Measurements from ENCODE around the gene RYR3. TPM values are rescaled to one million over a fixed set of nuclear protein-coding genes. Genes with fewer than 3 reads are reported as not detected.

RYR3 gene
- total RNA-seq, 1 donor from 2014 or later, result 2.0 TPM

DNA sequence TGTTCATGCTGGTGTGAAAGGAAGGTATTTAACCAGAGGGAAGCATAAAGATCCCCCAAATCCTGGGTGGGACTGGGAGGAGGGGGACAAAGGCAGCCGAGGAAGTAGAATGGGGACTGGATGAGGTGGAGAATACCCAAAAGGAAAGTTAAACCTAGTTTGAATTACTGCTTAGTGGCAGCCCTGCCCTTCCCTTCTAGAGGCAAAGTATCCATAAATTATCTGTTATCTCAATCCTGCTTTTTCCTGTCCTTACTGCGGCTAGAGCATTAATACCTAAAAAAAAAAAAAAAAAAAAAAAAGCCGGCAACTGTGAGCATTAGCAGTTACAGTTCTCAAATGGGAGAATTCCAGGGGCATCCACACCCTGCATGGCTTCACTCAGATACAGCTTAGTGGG, 139.0 kb downstream of the RYR3 start:
- no peak for DNase-seq (ENCODE audit: low spot score)

GRCh38 chr15:33451385-33451784, 140.6 kb downstream of the RYR3 start:
- DNase-seq (ENCODE audit: low spot score), result no peak

- peak; percentile 29 for DNase-seq (ENCODE audit: low spot score)
Observed at GRCh38 chr15:33453761-33454160, 143.0 kb downstream of the RYR3 start.

DNA sequence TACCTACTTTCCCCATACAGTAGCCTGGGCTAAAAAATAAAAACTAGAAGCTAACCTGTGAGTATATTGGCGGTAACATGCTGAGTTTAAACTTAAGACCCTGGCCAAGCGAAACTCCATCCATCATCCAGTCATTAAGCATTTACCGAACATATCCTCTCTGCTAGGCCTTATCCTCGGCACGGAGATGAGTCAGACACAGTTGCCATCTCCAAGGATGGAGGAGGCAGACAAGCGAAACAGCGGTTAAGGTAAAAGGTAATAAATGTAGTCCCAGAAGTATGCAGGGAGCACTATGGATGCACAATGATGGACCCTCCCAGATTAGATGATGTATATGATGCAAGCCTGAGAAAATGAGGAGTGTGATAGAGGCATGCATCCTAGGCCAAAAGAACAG, 143.6 kb downstream of the RYR3 start:
- DNase-seq (ENCODE audit: low spot score), result no peak

GRCh38 chr15:33454996-33455395, 144.2 kb downstream of the RYR3 start:
- no peak for DNase-seq (ENCODE audit: low spot score)

DNA sequence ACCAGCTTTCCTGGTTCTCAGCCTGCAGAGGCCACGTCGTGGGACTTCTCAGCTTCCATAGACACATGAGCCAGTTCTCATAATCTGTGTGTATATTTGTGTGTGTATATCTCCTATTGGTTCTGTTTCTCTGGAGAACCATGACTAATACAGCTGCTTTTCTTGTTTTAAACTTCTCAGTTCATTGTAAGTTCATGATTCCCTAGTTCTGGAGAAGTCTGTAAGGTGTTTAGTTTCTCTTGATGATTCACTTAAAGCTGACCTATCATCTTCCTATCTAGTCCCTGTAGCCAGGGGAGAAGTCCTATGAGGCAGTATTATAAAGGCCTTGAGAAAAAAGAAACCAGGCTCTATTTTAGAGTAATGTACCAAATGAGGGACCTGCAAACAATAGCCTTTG, 147.7 kb downstream of the RYR3 start:
- DNase-seq (ENCODE audit: low spot score), result no peak

- no peak for DNase-seq (ENCODE audit: low spot score)
Observed at GRCh38 chr15:33460166-33460805, 149.5 kb downstream of the RYR3 start.

- no peak for DNase-seq (ENCODE audit: low spot score)
Observed at GRCh38 chr15:33461671-33462070, 150.9 kb downstream of the RYR3 start.

GRCh38 chr15:33467146-33467815, 156.5 kb downstream of the RYR3 start:
- no peak for DNase-seq (ENCODE audit: low spot score)

DNA sequence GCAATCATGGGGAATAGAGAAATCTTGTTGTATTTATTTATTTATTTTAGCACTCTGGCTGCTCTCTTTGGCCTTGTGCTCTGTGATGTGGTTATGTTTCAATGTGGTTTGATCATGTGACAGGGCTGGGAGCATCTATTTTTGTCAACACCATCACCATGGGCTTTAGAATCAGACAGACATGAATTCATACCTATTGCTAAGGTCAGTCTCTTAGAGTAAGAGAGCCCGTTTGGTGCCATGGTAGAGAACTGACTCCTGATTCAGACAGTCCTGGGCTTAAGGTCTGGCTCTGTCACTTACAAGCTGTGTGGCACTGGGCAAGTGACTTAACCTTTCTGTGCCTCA, 157.0 kb downstream of the RYR3 start:
- DNase-seq (ENCODE audit: low spot score), result no peak

GRCh38 chr15:33468740-33469139, 158.0 kb downstream of the RYR3 start:
- DNase-seq (ENCODE audit: low spot score), result no peak

GRCh38 chr15:33473005-33473404, 162.2 kb downstream of the RYR3 start:
- no peak for DNase-seq (ENCODE audit: low spot score)

DNA sequence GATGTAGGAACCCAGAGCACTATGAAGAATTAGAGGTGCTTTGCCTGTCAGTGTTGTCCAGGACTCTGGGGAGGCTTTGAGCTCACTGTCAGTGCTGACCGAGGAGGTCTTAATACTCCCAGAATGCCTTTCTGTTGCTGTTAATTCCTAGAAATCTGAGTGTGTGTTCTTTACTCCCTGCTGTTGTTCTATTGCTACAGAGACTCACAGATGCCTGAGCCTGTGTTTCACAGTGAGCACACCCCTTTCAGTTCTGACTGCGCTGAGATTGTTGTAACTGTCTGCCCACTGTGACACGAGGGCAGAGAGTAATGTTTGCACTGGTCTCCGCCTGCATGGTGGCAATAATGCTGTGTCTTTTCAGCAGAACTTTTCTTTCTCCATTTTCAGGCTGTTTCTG, 162.9 kb downstream of the RYR3 start:
- no peak for DNase-seq (ENCODE audit: low spot score)

- DNase-seq (ENCODE audit: low spot score), result no peak
Observed at GRCh38 chr15:33476076-33476475, 165.3 kb downstream of the RYR3 start.

DNA sequence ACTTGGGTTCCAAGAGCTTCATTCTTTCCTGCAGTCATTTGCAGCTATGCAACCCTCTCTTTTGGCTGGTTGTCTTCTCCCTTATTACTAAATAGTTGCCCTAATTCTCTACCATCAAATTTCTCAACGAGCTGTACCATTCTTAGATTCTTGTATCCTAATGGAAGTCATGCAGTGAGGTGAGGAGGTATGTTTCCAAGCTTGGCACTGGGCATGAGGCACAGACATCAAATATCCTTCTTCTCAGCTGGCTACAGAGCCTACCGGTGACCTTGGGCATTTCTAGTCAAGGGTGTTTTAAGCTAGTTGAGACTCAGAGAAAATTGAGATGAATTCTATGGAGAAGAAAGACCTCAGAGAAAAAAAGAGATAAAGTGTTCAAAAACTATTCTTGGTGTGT, 166.1 kb downstream of the RYR3 start:
- DNase-seq (ENCODE audit: low spot score), result no peak

- no peak for DNase-seq (ENCODE audit: low spot score)
Observed at GRCh38 chr15:33489335-33489734, 178.6 kb downstream of the RYR3 start.

- DNase-seq (ENCODE audit: low spot score), result no peak
Observed at GRCh38 chr15:33490703-33491102, 179.9 kb downstream of the RYR3 start.

DNA sequence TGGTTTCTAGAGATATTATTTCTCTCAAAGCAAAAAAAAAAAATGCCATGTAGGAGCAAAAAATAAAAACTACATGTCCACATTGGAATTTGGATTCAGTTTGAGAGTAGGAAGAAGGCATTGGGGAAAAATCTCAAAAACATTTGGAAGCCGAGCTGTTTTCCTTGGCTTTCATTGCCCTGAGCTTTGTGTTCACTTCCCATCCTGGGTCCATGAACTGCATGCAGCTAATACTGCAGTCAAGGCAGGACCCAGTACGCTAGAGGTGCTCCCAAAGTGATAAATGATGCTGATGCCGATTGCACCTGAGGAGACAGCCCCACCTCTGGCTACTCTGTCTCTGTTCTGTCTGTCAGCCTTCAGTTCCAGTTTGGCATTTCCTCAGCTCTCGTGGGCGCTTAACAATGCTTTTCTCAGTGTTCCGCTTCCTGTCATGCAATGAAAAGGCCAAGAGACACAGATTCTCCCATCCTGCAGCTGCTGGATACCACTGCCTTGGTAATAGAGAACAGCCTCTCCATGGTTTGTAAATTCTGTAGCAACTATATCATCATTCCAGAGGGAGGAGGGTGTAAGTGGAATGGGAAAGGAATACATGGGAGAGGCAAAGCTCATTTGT, 181.8 kb downstream of the RYR3 start:
- DNase-seq (ENCODE audit: low spot score), result no peak

DNA sequence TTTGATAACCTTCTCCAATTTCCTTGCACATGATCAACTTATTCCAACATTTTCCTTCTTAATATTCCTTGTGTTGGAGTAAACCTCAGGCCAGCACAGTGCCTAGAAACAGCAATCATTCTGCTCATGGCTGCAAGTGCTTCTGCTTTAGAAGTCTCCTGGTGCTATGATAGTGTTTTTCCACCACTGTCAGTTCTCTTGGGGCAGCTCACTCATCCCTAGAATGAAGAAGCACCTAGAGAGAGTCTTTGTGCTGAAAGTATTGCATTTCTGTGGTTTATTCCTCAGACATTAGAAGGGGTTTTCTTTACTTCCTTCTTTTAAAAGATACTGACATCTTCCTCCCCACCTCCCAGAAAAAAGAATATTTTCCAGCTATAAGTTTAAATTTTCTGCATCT, 183.5 kb downstream of the RYR3 start:
- DNase-seq (ENCODE audit: low spot score), result no peak

DNA sequence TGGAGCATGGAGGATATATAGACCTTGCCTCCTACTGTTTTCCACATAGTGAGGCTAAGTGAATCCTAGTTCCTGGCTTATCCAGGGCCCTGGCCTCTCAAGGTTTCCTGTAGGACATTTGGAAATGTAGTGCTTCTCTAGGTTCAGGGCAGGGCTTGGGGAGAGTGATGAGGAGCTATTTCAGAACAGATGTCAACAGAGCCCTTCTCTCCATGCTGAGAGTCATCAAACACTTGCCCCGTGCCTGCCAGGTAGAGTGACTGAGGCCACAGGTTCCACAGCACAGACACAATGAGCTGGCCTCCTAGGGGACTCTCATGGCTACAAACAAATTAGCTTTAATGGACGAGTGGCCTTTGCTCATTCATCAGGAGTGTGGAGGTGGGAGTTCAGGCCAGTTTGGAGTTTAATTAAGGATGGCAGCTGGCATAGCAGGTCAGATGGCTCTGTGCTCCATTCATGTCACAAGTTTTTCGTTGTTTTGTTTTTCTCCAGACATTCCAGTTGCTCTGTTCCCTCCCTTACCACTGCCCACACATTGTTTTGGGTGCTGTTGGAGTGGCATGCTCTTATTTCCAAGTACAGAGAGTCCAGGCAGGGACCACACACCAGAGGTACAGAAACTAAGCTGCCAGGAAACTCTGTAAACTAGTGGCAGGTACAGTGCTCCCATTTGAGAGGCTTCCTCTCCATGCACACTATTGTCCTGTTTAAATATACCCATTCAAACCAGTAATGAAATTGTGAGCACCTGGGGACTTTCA, 189.8 kb downstream of the RYR3 start:
- DNase-seq (ENCODE audit: low spot score), result no peak

- DNase-seq (ENCODE audit: low spot score), result no peak
Observed at GRCh38 chr15:33503681-33504080, 192.9 kb downstream of the RYR3 start.

DNA sequence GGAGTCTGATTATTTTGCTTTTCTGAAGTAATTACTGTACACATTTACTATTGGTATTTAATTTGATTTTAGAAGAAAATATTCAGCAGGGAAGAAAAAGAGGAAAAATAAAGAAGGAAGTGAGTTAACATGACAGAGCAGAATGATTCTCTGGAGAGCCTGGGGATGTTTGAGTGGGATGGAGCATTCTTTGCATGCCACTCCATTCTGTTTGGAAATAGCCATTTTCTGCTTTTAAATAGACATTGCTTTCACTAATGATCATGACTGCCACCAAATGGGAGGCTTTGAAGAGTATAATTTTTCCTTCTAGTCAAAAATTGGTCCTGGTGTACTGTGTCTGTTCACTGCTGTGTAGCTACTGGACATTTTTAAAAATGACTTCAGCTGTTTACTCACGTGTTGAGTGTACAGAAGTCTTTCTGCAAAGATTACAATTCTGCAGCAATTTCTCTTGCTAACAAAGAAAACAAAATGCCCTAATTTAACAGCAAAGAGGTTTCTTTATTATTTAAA, 196.1 kb downstream of the RYR3 start:
- no peak for DNase-seq (ENCODE audit: low spot score)

- no peak for DNase-seq (ENCODE audit: low spot score)
Observed at GRCh38 chr15:33508703-33509102, 197.9 kb downstream of the RYR3 start.
